ENCODE data around the gene SNAI3.

The SNAI3 gene

GRCh38 chr16:88710556-88710955, 24.2 kb upstream of the SNAI3 start:
- no peak for TF ChIP-seq CTCF (IDR thresholded peaks at IDR 0.05; ENCODE audit: extremely low read depth, missing control alignments)

GRCh38 chr16:88706965-88707826, 20.9 kb upstream of the SNAI3 start:
- no peak for TF ChIP-seq CTCF (IDR thresholded peaks at IDR 0.05; ENCODE audit: extremely low read depth, missing control alignments)
- no peak for DNase-seq (ENCODE audit: low spot score)

More at GRCh38 chr16:88710556-88710955, 24.2 kb upstream of the SNAI3 start:
- no peak for DNase-seq (ENCODE audit: low spot score)

- peak; percentile 100 for DNase-seq (ENCODE audit: low spot score)
- TF ChIP-seq CTCF (IDR thresholded peaks at IDR 0.05; ENCODE audit: extremely low read depth, missing control alignments), result no peak
Measured at GRCh38 chr16:88706229-88706964, 20.1 kb upstream of the SNAI3 start, which contains the start of the genes CTU2 and RNF166. Gene CTU2, plus strand, starts transcription at chr16:88706503. Its CDS starts 28 bp downstream, at chr16:88706531. Gene RNF166, minus strand, starts transcription at chr16:88706408. Its CDS starts 83 bp downstream, at chr16:88706325.

GRCh38 chr16:88705801-88706228, 19.5 kb upstream of the SNAI3 start:
- DNase-seq (ENCODE audit: low spot score), result peak; percentile 67
- TF ChIP-seq CTCF (IDR thresholded peaks at IDR 0.05; ENCODE audit: extremely low read depth, missing control alignments), result no peak

- TF ChIP-seq CTCF (IDR thresholded peaks at IDR 0.05; ENCODE audit: extremely low read depth, missing control alignments), result no peak
- DNase-seq (ENCODE audit: low spot score), result no peak
Measured at GRCh38 chr16:88705076-88705684, 18.9 kb upstream of the SNAI3 start.

- DNase-seq (ENCODE audit: low spot score), result no peak
- no peak for TF ChIP-seq CTCF (IDR thresholded peaks at IDR 0.05; ENCODE audit: extremely low read depth, missing control alignments)
Measured at GRCh38 chr16:88703486-88704309, 17.4 kb upstream of the SNAI3 start.

Data from GM20000 (cell line).